ENCODE data around the gene LONP2.
A peak's percentile ranks its signal among the peaks of the same experiment; 100 is the strongest.
"Not testable (repeated sequence)": the region's sequence is repeated elsewhere in the genome, so short reads cannot be mapped to it uniquely, and the experiment has no call there.

The LONP2 gene

DNA sequence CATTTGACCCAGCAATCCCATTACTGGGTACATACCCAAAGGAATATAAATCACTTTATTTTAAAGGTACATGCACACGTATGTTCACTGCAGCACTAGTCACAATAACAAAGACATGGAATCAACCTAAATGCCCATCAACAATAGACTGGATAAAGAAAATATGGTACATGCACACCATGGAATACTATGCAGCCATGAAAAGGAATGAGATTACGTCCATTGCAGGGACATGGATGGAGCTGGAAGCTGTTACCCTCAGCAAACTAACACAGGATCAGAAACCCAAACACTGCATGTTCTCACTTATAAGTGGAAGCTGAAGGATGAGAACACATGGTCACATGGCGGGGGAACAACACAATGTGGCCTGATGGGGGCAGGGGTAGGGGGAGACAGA, 4.0 kb upstream of the LONP2 start:
- DNase-seq, result not testable (repeated sequence)

DNA sequence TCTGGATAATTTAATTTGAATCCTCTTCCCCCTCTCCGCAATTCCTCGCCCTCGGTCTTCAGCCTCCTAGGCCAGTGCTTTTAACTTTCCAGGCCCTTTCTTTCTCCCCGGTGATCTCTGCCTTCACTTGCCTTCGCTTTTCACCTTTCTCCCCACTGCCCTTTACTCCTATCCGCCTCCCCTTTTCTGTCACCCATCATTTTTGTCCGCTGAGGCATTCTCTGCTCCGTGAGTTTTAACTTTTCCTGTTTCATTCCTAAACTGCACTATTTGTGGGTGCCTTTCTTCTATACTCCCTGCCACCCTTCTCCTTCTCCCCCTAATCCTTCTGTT, 729 bp downstream of the LONP2 start:
- DNase-seq, result no peak

DNA sequence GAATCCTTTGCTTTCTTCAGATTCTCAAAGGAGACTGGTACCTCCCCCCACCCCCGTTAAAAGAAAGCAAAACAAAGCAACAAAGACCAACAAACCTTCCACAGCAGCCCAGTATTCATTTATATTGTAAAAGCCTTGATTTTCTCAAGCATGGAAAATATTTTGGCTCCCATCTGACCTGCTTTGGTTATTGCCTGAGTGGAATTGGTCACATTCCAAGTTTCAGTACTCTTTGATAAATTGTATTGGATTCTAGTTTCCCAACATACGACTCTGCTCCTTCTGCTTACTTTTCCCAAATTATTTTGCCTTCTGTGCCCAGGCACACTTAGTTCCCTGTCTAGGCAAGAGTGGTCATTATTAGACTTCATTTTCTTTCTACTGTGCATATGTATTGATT, 2.0 kb downstream of the LONP2 start:
- DNase-seq, result no peak

DNA sequence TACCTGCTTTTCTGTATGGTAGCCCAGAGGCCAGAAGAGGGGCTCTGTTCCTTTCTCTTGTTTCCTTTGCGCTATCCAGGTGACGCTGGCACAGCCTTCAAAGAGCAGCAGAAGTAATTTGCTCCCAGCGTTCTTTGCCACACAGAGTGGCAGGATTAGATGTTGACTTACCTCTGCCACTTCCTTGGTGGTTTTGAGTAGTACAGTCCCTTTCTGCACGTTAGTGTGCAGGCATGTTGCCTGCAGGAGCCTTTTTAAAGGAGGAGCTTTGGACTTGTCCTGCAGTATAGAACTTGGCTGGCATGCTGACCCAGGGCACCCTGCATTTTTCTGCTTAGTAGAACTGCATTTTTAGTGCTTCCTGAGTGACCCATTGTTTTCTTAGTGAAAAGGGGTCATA, 3.2 kb downstream of the LONP2 start, which contains the start of gene ABCC11:
Gene ABCC11 (minus strand): TSS at position 229 of the 400 bp plus-strand sequence. CDS start 15,618 bp downstream, outside the sequence.
- no peak for DNase-seq

DNA sequence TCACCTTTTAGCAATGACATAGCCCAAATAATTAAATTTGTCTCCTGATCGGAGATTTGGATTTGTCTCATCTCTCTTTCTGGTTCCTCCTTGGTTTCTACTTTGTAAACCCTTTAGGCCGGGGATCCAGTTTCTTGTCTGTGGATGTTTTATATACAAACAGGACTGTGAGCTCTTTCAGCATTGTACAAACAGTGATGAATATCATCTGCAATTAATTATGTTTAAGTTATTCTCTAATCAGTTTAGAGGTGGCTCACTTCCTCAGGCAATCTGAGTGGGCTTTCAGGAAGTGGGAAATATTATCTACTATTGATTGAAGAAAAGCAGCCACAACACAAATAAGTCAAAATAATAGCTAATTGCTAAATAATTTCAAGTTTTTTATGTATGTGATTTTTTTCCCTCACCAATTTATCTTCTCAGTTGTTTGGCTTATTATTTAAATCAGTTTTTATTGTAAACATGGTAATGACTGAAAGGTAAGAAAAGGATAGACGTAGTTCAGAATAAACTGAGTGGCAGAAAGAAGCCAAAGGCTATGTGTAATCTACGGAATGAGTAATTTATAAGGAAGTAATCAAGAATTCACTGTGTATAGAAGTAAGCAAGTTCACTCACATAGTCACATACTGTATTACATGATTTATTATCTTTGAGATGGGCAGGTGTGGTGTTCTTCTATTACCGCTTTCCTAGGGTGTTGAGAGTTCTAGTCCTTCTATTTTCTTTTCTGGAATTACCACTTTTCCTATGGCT, 6.6 kb downstream of the LONP2 start:
- DNase-seq, result no peak

DNA sequence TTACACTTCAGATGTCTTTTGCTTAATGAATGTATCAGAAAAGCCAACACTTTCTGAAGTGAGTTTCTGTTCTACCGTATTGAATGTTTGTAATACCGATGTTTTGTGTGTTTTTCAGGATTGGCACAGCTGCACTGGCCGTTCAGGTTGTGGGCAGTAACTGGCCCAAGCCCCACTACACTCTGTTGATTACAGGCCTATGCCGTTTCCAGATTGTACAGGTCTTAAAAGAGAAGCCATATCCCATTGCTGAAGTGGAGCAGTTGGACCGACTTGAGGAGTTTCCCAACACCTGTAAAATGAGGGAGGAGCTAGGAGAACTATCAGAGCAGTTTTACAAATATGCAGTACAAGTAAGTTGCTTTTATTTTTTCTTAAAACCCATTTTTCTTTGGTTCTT, 7.9 kb downstream of the LONP2 start:
- no peak for DNase-seq

DNA sequence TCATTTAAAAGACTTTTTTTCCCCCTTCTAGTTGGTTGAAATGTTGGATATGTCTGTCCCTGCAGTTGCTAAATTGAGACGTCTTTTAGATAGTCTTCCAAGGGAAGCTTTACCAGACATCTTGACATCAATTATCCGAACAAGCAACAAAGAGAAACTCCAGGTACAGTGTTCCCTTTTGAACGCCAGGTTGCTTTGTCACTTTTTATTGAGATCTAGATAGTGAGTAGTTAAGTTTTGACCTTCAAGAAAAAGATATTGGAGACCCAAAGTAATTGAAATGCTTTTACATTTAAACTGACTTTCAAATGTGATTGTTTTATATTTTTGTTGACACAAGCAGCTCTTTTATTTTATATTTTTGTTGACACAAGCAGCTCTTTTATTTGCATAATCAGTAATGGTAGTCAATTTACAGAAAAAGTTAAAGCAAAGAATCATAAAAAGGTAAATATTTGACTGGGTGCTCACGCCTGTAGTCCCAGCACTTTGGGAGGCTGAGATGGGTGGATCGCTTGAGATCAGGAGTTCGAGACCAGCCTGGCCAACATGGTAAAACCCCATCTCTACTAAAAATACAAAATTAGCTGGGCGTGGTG, 12.6 kb downstream of the LONP2 start:
- no peak for DNase-seq

DNA sequence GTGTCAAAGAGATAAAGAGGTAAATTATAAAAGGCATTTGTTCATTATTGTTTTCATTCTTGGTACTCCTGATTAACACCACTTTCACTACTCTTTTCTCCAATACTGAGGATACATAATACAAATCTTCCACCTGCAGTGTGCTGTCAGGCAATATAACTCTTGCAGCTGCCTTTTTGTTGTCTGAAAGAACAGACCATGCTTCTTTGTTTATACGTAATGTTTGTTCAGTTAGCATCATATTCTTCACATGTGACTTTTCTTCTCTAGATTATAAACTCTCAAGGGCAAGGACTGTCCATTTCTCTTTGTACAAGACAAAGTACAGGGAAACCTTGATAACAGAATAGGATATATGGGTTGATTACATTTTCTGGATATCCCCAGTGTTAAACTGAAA, 17.5 kb downstream of the LONP2 start:
- DNase-seq, result no peak

DNA sequence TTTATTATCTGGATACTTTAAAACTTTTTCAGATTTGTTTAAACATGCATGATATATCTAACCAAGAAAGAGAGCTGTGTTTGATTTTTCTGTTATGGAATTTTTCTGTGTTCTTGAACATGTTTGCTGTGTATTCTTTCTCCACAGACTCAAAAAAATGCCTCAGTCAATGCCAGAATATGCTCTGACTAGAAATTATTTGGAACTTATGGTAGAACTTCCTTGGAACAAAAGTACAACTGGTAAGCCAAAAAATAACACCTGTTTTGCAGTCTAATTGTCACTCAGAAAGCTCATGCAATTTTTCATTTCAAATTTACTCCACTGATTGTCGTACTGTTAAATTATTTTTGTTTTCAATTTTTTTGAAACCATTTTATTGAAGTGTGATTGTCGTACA, 18.5 kb downstream of the LONP2 start:
- no peak for DNase-seq

DNA sequence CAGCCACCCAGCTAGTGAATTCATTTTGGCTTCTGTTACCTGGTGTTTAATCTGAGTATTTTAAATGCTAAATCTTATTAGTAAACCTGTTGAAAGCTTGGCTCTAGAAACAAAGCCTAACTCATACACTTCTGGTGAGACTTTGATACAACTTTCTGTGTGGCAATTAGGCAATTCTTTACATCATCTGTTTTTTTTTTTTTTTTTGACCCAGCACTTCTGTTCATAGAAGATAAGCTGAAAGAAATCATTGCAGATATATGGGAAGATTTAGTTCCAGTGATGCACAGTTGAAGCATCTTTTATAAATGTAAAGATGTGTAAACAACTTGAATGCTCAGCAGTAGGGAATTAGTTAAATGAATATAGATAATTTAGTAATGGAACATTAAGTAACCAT, 24.9 kb downstream of the LONP2 start:
- no peak for DNase-seq

DNA sequence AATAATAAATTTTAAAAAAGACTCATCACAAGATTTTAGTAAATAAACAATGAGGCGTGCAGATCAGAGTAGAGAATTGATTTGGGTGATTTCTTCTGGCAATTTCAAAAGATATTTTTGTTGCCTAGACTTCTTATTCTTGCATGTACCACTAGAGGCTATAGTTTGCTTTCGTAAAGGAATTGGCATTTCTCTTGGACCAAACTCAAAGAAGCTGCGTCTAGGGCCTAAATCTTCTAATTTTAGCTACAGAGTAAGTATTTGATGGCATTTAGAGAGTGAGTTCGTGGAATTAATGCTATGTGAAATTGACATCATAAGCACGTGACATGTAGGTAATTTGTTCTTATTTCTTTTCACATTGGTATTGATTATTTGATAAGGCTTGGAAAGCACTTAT, 27.6 kb downstream of the LONP2 start:
- no peak for DNase-seq

DNA sequence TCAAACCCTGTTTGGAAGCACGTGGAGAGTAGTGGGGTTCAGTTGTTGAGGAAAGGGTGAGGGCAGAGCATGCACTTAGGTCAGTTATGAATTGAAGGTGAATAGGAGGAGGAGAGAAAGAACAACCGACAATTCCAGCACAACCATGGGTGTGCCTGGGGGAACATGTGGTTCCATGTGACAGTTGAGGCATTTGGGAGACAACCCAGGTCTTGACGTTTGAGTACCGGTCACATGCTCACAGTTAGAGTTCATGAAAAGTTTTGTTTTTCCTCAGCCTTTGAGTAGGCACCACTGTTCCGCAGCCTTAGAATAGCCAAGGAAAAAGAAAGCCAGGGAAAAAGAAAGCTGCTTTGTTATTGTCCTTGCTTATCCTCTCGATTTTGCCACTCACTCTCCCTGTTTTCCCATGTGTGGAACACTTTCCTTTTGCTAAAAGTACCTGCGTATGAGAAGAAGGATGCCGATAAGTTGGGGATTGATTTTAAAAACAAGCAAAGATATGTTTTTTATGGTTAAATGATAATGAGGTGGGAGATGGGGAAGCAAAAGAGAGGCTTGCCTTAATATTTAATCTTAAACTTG, 28.8 kb downstream of the LONP2 start:
- DNase-seq, result no peak

DNA sequence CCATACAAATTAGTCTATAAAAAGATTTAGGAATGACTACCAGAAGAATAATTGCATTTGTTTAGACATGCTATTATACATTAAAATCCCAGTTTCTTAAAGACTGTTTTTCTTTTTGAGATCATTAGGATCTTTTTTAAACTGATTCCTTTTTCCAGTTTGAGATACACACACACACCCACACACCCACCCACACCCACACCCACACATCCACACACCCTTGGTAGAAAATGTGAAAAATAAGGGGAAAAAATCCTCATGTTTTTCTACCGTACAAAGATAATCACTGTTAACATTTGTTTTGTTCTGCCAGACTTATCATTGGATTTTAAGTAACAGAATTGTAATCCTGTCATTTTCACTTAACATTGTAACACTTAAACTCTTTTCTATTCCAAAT, 30.4 kb downstream of the LONP2 start:
- no peak for DNase-seq

DNA sequence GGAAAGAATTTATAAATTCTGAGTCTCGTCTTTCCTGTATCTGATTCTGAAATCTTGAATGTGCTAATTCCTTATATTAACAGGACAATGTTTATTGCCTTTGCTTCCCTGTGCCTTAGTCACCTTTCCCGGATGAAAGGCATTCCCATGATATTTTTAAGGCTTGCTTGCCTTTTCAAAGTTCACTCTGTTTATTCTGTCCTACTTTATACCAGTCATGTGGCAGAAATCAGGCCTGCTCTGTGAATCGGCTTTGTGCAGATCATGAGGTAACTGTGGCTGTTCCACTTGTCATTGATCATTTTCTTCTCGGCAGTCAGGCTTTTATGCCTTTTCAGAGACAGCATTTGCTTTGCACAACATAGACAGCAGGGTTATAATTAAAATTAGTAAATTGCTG, 32.0 kb downstream of the LONP2 start:
- no peak for DNase-seq

DNA sequence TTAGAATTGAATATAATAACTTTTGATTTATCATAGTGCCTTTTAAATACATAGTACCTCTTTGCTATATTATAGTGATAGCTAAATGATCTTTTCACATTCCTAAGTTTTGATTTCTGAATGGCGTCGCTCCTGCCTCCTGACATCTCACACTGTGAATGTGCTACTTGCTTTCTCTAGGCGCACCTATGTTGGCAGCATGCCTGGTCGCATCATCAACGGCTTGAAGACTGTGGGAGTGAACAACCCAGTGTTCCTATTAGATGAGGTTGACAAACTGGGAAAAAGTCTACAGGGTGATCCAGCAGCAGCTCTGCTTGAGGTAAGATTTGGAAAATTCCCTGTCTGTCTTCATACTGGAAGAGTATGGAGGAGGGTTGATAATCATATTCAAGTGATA, 33.1 kb downstream of the LONP2 start:
- peak; percentile 3 for DNase-seq

DNA sequence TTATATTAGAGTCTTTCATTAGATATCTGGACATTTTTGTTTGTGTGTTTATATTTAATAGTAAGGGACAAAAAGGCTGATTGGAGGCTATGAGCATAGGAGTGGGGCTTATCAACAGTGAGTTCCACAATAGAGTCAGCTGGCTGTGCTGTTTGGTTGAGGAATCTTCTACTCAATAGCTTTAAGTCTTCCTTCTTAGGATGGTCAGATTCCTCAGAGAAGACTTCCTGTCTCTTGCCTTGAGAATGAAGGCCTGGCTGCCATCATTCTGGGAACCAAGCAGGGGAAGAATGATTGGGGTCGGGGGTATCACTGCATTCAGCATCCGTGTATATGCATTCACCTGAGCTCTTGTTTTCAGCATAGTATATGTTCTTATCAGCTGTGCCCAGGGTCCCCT, 35.1 kb downstream of the LONP2 start:
- DNase-seq, result no peak

DNA sequence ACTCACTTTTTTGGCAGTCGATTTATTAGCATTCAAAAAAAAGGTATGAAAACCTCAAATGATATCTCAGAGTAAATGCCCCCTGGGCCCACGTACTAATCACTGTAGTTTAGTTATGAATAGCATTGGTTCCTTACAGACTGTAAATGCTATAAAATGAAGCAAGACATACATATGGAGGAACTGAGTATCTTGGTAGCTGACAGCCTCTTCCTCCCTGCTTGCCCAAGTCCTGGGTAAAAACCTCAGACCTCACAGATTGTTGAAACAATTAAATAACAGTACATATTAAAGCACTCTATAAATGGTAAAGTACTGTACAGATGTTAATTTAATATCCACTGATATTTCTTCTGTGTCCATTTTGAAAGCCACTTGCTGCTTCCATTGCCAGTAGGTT, 36.4 kb downstream of the LONP2 start:
- DNase-seq, result no peak

DNA sequence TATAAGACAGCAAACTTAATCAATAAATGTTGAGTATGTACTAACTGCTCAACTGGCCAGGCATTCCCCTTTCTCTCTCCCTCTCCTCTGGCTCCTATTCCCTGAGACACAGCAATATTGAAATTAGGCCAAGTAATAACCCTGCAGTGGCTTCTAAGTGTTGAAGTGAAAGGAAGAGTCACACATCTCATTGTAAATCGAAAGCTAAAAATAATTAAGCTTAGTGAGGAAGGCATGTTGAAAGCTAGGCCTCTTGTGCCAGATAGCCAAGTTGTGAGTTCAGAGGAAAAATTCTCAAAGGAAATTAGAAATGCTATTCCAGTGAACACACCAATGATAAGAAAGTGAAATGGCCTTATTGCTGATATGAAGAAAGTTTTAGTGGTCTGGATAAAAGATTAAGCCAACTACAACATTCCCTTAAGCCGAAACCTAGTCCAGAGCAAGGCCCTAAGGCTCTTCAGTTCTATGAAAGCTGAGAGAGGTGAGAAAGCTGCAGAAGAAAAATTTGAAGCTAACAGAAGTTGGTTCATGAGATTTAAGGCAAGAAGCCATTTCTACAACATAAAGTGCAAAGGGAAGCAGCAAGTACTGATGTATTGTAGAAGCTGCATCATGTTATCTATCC, 38.6 kb downstream of the LONP2 start:
- no peak for DNase-seq

DNA sequence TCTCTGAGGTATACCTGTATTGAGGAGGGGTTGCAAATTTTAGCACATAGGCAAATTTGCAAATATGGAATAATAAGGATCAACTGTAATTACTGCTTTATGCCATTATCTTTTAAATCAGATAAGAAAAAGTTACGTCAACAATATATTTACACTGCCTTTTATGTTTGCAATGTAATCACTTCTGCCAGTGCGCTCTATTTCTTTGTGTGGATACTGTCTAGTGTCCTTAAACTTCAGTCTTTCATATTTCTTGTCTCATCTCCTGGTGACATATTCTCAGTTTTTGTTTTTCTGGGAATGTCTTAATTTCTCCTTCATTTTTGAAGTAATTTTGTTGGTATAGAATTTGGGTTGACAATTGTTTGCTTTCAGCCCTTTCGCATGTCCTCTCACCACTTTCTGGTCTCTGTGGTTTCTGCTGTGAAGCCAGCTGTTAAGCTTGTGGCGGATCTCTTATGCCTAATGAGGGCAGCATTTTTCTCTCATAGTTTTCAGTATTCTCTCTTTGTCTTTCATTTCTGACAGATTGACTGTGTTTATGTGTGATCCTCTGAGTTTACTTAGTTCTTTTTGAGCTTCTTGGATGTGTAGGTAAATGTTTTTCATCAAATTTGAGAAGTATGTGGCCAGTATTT, 40.8 kb downstream of the LONP2 start:
- no peak for DNase-seq

DNA sequence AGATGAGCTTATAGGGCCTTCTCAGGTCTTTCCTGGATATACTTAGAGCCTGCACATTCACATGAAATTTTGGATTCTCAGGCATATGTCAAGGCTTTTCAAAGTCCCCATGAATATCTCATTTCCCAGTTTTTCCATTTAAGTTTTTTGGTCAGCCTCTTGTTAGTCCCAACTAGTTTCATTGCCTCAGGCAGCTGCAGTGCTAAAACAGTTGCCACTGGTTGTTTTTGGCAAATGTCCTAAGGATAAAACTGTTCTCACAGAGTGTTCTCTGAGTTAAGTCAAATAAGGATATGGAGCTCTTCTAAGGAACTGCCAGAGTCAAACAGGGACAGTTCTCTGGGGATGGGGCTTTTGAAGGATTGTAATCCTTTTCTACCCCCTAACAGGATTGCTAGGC, 43.1 kb downstream of the LONP2 start:
- no peak for DNase-seq

DNA sequence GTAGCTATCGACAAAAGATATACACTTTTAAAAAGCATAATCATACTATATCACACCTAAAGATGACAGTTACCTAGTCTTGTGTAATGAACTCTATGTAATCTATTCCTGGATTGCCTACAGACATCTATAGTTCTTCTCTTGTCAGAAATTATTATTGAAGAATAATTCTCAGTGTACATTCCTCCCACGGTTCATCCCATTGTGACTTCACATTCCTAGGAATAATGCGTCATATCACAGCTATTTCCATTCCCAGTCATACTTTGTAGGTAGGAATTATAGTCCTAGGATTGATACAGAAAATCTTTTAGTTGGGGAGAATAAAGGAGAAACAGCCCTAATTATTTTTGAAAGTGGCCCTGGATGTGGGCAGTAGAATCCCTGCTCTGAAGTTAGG, 47.2 kb downstream of the LONP2 start:
- DNase-seq, result no peak

DNA sequence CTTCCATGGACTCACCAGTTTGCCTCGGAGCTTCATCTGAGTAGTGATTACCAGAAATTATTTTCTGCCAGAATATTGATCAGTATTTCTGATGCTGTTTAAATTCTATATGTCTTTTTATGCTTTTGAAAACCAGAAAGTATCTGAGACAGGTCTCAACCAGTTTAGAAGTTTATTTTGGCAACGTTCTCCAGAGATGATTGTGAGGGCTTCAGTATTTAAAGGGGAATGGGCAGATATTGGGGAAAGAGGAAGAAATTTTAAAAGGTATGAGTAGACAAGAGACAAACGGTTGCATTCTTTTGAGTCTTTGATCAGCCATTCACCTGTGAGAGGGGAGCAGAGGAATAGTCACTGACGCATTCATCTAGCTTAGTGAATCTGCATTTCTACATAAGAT, 47.7 kb downstream of the LONP2 start:
- no peak for DNase-seq

DNA sequence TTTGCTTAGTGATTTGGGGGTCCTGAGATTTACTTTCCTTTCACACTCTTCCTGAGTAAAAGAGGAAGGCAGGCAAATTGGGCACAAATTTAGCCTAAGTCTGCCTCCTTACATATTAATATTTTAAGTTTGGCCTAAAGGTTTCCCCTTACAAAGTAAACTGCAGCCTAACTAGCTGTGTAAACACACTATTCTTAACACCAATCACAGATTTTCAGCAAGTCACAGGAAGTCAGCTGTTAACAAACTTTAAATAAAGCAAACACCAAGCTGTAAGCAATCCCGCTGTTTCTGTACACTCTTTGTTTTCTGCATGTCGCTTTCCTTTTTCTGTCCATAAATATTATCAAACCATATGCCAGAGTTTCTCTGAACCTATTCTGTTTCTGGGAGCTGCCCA, 48.4 kb downstream of the LONP2 start:
- no peak for DNase-seq

DNA sequence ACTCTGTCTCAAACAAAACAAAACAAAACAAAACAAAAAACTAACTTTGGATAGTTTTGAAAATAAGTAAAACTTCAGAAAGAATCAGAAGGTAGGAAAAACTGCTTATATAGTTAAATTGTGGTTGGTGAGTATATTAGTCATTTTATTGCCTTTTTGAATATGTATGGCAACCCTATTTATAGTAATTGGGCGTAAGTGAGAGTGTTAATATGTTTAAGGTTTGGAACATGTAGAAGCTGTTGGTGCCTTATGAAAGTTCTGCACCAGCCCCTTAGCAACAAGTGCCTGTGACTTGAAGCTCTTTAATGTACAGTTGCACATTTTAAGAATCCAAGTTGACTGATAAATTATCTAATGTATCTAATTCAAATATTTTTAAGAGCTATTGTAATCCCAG, 50.6 kb downstream of the LONP2 start:
- no peak for DNase-seq

All from NCI-H2227 treated with DMSO at 0.1 percent for 48 hours (cell line).